GM18861 (cell line): Measurements from ENCODE around the gene COX6B2.

ENCODE experiments used
- ATAC-seq: cut with Tn5 transposase; IDR thresholded peaks from one replicate; pipeline ENCODE4 v1.9.1; 2021; ENCODE audit not compliant: unreplicated experiment

The COX6B2 gene

GRCh38 chr19:55362990-55363716 is 8.6 kb upstream of the COX6B2 start, which contains the start of gene GARIN5B:
TSS of gene GARIN5B (minus strand) at chr19:55363260. CDS start at chr19:55363066, 194 bp downstream.
- no peak for ATAC-seq

DNA sequence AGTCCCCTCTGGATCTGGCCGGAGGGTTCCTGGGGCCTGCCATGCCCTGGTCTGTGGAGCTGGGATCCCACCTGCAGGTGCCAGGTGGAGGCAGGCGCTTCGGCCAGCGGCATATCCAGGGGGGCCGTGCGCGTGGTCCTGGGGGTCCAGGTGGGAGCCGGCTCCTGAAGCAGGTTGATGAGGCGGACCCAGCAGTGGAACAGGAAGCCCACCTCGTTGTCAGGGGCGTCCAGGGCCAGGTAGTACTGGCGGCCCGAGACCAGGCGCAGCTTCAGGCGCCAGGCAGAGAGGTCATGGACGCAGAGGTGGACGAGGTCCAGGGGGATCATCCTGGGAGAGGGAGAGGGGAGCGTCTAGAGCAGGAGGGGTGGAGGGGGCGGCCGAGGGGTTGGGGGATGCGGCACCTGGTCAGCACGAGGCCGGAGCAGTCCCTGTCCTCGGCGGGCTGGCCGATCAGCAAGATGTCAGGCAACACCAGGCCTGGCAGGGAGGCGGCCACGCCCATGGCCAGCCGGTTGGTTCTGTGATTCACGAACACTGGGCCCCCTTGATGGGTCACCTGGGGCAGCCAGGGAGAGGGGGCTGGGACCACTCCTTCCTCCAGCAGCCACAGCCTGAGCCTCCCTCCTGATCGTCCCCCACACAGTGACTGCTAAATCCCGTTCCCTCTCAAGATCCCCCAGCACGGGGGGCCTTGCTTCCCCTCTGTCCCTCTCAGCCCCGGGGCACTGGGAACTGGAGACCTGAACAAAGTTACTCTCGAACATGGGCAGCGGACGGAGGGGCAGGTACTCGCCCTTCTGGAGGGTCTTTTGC is 7.9 kb upstream of the COX6B2 start:
- no peak for ATAC-seq

GRCh38 chr19:55360902-55361301 is 6.4 kb upstream of the COX6B2 start:
- no peak for ATAC-seq

- no peak for ATAC-seq
These were observed 4.7 kb upstream of the COX6B2 start for GRCh38 chr19:55358943-55359908.

DNA sequence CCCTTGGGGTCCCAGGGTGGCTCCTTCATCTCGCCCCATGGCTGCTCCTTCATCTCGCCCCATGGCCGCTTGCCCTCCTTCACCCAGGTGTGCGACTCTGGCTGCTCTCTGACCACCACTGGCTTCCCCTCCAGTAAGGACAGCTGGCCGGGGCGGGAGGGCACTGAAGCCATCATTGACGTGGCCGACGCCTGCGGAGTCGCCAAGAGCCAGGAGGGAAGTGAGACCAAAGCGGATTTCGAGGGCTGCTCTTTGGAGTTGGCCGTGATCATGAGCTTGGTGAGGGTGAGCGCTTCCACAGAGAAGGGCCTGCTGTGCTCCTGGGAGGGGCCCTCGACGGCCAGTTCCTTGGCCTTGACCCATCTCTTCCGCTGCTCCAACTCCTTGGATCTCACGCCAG is 4.0 kb upstream of the COX6B2 start:
- ATAC-seq, result no peak

- ATAC-seq, result no peak
These were observed 798 bp upstream of the COX6B2 start for GRCh38 chr19:55355213-55355821.

GRCh38 chr19:55353803-55354697 is 469 bp downstream of the COX6B2 start:
- ATAC-seq, result no peak

GRCh38 chr19:55353356-55353802 is 1.1 kb downstream of the COX6B2 start:
- no peak for ATAC-seq

- no peak for ATAC-seq
These were observed 1.9 kb downstream of the COX6B2 start for GRCh38 chr19:55352549-55353145.

DNA sequence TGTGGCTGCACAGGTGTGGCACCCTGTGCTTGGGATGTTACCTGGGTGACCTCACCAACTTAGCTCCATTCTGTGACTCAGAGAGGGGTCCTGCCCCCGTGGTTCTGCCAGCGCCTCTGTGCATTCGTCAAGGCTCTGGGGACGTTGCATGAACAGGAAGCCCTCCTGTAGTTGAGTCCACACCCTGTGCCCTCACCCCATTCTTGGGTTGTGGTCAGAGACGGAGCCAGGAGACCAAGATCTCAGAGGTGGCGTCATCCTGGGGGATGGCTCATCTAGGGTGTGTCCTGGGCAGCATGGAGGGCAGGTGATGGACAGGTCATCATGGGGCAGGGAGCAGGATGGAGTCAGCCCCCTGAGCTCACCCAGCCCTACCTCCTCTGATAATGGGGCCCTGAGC is 2.5 kb downstream of the COX6B2 start:
- no peak for ATAC-seq

- ATAC-seq, result no peak
These were observed 3.8 kb downstream of the COX6B2 start for GRCh38 chr19:55350620-55351315.

GRCh38 chr19:55348317-55349034 is 6.0 kb downstream of the COX6B2 start:
- no peak for ATAC-seq

- no peak for ATAC-seq
These were observed 7.0 kb downstream of the COX6B2 start for GRCh38 chr19:55347442-55348009.

DNA sequence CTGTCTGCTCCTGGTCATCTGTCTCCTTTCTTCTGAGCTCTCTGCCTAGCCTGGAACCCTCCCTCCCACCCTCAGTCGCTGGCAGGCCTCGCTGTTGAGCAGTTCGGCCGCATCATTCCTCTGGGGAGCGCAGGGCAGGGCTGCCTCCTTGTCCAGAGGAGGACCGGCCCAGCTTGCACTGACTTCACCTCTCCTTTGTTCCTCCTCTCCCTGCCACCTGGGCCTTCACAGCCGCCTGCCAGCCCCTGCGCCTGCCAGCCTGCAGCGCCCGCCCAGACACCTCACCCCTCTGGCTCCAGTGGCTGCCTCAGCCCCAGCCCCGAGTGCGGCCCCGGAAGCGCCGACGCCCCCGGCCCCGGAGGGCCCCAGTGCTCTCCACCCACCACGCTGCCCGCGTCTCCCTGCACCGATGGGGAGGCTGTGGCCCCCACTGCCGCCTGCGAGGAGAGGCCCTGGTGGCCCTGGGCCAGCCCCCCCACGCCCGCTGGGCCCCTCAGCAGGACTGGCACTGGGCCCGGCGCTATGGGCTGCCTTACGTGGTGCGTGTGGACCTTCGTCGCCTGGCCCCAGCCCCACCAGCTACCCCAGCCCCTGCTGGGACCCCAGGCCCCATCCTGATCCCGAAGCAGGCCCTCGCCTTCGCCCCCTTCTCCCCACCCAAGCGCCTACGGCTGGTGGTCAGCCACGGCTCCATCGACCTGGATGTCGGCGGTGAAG is 7.6 kb downstream of the COX6B2 start:
- ATAC-seq, result no peak

GRCh38 chr19:55345818-55346724 is 8.4 kb downstream of the COX6B2 start:
- ATAC-seq, result no peak
